ENCODE measurements around the gene HIP1.
A peak's percentile ranks its signal among the peaks of the same experiment; 100 is the strongest.
"Not testable (repeated sequence)": the region's sequence is repeated elsewhere in the genome, so short reads cannot be mapped to it uniquely, and the experiment has no call there.

HIP1 gene

DNA sequence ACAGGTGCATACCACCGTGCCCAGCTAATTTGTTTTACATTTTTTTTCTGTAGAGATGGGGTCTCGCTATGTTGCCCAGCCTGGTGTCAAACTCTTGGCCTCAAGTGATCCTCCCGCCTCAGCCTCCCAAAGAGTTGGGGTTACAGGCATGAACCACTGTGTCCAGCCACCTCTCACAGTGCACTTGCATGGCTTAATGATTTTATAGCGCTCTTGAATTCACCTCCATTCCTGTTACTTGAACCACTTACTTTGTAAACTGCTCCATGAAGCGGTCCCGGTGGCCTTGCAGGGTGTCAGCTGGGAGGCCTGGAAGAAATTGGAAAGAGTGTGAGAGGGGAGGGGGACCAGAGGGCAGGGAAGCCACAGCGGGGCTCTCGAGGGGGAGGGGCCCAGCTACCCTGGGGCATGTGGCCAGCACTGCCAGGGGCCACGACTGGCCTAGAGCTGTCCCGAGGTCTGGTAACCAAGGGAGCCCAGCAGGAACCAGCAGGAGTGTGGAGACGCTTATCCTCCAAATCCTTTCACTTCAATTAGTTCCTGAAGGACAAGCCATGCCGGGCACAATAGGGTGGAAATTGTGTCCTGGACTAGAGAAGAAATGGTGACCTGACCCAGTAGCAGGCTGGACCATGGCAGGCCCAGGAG, 170.7 kb downstream of the HIP1 start:
- DNase-seq: no peak

DNA sequence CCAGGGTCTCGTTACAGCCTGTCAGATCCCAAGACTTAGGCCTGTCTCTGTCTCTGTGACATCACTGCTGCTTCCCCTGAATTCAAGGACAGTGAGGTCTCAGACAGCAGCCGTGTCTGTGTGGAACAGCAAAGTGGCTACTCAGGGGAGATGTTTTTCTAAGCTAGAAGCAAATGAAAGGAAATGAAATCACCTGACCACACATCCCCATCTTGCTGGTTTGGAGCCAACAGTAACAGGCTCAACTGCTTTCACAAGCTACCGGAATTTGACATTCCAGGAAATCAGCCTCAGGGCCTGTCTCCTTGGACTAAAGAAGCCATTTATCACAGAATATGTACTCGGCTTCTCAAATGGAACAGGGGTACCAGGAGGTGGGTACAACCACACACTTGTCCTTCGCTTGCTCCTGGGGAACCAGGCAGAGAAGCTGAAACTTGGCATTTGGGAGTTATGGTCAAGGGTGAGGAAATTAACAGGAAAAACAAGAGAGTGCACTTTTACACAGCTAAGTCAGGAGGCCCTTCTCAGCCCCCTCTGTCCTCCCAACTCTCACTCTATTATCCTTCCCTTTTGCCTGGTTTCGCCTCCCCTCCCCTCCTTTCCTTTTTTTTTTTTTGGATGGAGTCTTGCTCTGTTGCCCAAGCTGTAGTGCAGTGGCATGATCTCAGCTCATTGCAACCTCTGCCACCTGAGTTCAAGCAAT, 173.5 kb downstream of the HIP1 start:
- DNase-seq: peak; percentile 89

DNA sequence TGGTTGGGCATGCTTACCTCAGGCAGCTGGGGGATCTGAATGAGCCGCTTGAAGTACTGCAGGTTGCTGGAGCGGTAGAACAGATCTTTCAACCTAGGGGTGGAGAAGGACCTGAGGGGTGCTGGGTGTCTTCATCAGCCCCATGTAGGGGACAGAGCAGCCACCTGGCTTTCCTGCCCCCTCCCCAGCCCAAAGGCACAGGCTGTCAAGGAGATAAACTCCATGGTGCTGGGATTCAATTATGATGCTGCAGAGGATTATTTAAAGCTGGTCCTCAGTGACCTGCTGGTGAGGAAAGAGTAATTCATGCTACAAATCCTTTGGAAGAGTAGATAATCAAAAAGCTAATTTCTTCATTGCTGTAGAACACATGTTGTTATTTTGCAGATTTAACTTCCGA, 175.6 kb downstream of the HIP1 start:
- no peak for DNase-seq

DNA sequence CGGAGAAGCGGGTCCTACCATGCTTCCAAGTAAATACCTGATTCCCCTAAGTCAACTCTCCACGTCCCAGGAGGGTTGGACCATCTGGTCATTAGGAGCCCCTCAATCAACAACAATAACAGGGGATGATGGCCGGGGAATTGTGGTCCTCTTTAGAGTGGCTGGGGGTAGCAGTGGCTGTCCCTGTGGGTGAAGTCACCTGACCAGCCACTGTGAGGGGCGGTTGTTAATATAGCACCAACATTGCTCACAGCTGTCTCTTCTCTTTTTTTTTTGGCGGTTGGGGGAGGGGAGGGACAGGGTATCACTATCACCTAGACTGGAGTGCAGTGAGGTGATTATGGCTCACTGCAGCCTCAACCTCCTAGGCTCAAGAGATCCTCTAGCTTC, 178.8 kb downstream of the HIP1 start:
- no peak for DNase-seq

DNA sequence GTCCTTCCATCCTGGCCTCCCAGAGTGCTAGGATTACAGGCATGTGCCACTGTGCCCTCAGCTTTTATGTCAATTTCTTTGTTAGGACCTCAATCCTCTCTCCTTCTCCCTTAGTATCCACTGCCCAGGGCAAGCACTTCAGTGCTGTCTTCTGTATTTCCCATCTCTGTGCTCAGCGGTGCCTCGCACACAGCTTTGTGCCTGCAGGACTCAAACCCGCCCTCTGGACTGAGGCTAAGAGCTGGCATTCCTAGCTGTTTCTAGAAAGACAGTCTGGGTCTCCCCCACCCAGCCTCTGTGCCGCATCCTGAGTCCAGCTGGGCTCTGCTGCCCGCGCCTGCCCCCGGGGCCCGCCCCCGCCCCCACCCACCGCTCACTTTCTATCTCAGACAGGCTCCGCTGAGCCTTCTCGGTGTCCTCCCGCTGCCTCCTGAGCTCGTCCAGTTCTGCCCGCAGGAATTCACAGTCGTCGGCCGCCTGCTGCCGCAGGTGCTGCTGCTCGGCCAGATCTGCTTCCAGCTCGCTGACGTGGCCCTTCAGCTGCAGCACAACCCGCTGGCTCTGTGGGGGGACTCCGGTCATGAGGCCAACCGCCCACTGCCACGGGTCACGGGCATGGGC, 179.3 kb downstream of the HIP1 start:
- DNase-seq: no peak

DNA sequence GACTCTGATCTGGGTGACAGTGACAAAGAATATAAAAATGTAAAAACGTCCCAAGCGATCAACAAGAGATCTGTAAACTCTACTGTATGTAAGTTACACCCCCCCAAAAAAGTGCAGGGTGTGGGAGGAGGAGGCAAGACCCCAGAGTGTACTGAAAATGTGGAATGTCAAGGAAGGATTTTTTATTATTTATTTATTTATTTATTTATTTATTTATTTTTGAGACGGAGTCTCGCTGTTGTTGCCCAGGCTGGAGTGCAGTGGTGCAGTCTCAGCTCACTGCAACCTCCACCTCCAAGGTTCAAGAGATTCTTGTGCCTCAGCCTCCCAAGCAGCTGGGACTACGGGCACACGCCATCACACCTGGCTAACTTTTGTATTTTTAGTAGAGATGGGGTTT, 181.9 kb downstream of the HIP1 start:
- DNase-seq: not testable (repeated sequence)

DNA sequence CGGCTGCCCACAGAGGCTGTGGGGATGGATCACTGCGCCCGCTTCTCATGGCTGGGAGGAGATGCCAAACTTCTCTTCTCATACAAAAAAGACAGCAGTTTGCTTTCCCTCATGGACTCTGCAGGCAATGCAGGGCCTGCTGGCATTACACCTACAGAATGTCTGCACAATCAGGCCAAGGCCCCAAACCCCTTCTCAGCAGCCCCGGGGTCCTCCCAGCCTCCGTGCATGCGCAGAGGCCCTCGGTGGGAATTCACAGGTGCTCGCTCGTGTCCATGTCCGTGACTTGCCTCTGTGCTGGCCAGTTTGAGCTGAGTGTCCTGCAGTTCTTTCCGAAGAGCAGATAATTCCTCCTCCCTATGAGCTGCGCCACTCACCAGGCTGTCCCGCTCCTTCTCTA, 183.0 kb downstream of the HIP1 start:
- DNase-seq: no peak

DNA sequence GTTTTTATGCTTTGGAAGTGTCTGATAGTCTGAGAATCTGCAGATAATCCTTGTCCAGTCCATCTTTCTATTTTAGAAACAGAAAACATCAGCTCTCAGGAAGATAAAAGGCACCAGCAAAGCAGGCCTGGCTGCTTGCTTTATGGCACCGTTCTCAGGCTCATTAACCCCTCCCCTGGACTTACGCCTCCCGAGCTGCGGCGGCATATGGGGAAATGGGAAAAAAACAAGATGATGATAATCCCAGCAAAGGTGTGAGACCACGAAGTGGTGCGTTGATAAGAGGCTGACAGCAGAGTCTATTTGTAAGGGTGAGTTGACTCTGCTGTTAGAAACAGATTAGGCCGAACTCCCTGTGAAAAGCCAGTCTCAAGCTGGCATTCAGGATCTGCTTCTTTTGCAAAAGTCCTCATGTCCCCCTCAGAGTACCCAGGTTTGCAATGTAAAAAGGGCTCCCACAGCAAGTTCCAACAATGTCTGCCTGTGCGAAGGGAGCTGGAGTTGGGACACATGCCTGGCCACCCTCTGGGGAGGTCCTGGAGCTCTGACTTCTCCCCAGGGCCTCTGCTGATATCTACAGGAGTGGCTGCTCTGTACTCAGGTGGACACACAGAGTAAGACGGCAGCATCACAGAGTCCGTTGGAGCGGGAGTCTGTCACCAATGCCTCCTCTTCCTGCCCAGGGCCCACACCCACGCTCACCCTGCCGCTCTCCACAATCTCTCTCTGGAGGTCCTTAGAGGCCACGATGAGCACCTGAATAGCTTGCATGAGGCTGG, 192.3 kb downstream of the HIP1 start:
- no peak for DNase-seq

DNA sequence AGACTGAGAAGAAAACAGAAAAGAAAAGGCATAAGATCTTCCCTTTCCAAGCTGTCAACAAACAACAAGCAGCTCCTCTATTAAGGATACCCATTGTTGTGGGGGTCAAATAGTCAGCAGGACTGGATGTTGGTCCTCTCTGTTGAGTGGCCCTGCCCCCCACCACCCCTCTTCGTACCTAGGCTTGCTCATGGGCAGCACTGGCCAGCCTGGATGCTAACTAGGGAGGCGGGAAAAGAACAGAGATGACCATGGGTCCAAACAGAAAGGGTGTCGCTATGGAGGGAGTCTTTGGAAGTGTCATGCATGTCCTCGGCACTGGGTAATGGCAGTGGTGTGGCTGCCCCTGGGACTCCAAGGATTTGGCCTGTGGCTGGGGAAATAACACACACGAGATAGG, 201.0 kb downstream of the HIP1 start:
- DNase-seq: no peak

DNA sequence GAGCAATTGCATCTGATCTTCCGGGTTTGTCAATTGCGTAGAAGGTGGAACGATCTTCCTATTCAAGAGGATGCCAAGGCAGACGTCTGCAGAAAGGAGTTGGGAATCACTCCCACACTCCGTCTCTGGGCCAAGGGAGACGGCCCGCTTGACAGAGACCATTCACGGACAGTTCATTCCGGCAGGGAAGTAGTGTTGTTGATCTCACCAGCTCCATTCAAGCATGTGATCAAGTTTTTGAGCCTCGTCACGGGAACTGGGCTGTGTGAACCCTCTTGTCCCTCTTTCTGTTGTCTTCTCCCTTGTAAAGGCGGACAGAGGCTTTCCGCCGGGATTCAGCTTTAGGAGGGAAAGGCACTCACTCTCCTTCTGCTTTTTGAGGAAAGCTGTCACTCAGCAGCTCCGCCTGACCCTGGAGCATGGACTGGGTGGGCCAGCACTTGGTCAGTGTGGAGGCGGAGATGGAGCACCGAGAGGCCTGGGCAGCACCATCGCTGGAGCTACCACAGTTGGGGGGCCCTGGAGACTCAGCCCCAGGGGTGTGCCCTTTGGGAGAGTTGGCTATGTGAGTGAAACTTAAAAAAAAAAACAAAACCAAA, 201.7 kb downstream of the HIP1 start:
- no peak for DNase-seq

DNA sequence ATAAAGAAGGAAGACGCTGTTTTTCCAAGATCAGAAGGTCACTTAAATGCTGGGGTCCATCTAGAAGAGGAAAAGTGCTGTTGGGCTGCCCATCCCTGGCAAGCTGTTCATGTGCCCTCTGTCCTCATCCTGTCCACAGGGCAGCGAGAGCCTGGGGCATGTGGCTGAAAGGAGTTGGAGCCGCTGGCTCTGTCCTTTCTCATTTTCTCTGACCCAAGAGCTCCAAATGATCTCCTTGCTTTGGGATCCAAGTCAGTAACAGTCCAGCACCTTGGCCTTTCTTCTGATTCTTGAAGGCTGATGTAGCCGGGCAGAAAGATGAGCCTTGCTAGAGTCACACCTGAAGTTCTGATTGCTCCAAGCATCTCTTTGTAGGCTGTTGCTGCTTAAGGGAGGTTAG, 202.2 kb downstream of the HIP1 start:
- no peak for DNase-seq

DNA sequence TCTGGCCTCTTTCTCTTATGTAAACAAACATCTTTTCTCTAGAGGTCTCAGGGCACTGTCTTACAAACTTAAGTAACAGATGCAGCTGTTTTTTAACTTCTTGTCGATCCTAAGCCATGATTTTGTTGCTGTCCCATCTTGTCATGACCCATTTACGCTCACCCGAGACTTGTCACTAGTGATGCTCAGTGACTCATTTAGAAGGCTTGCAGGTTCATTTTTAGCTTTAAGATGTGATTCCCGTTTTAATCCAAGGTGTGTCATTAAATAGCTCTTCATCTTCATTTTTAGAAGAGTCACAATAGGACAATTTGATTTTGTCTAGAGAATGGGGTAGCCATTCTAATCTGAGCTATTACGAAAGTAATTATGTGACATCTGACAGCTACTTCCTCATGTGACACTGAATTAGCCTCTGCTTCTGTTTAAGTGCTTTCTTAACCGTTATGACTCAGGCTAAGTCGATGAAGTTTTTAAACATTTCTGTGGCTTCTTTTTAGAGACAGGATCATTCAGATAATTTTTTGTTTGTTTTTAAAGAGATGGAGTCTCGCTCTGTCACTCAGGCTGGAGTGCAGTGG, 203.9 kb downstream of the HIP1 start:
- DNase-seq: peak; percentile 73

DNA sequence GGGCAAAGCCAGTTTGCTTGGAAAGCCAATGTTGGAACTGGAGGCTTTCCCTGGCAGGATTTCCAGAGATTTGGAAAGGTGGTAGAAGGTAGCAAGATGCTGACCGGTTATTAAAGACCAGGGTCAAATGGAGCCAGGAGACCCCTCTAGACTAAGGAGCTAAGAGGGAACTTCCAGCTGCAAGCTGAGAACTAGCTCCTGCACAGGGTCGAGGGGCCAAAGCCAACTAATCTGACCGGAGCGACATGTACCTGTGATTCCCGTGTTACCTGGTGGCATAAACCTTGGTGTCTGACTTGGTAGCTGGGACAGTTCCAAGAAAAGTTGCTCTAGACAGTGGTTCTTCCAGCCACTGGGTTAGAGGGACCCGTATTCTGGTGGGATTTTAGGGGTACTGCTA, 204.8 kb downstream of the HIP1 start:
- DNase-seq: no peak

DNA sequence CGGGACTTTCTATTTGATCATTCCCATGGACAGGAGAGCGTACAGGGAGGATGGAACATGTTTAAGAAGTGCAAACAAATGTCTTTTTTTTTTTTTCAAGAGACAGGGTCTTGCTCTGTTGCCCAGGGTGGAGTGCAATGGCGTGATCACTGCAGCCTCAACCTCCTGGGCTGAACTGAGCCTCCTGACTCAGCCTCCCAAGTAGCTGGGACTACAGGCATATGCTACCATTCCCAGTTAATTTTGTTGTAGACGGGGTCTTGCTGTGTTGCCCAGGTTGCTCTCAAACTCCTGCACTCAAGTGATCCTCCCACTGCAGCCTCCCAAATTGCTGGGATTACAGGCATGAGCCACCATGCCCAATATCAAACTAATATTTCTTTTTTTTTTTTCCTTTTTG, 206.1 kb downstream of the HIP1 start:
- no peak for DNase-seq

DNA sequence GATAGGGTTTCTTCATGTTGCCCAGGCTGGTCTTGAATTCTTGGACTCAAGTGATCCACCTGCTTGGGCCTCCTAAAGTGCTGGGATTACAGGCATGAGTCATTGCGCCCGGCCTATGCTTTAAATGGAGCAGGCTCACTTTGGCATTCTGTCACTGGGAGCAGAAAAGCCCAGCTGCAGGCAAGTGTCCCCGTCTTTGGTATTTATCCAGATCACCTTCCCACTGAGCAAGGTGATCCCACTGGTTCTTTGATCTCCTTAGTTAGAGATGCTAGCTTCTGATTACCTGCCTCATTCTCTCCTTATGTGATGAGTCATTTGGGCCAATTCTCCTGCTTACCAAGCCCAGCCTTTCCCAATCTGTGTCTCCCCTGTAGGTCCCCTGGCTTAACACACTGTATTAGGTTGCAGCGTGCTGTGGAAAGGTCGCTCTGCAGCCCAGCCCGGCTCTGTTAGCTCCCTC, 207.4 kb downstream of the HIP1 start:
- DNase-seq: no peak

DNA sequence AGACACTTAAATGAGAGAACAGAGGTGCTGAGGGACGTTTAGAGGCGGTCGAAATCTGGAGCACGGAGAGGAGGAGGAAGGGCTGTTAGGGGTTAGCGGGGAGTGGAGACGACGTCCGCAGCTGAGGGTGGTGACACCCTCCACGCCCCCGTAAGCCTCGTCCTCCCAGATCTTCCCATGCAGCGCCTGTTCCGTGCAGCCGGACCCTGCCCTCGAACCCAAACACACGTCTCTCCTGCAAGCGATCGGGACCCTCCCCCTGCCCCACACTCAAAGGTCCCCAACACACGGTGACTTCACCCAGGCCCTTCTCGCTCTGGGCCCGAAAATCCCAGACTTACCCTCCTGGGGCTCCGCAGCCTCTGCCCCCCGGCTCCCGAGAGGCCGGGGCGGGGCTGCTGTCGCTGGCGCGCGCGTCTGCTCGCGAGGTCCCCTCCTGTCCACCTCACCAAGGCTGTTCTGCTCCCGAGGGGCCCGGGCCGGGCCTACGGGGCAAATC, 211.5 kb downstream of the HIP1 start:
- not testable (repeated sequence) for DNase-seq

DNA sequence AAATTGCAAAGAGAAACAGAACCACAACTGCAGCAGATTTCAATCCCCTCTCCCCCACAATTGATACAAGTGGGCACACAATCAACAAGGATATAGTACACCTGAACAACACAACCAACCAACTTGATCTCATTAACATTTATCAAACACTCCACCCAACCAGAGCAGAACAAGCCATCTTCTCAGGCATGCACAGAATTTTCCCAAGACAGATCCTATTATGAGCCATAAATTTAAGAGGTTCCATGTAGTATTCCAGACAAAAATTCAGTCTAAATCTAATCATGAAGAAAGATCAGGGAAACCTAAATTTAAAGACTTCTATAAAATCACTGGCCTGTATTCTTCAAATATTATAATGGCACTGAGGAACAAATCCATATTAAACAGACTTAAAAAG, 217.0 kb downstream of the HIP1 start:
- DNase-seq: not testable (repeated sequence)

DNA sequence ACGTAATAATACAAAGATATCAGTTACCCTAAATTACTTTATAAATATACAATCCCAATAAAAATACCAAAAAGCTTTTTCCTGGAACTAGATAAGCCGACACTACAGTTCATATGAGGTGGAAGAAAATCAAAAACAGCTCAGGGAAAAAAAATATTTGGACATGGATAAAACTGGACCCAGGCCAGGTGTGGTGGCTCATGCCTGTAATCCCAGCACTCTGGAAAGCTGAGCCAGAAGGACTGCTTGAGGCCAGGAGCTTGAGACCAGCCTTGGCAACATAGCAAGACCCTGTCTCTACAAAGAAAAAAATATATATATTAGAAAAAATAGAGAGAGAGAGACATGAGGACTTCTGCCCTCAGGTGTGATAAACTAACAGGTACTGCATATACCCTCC, 219.9 kb downstream of the HIP1 start:
- DNase-seq: not testable (repeated sequence)

DNA sequence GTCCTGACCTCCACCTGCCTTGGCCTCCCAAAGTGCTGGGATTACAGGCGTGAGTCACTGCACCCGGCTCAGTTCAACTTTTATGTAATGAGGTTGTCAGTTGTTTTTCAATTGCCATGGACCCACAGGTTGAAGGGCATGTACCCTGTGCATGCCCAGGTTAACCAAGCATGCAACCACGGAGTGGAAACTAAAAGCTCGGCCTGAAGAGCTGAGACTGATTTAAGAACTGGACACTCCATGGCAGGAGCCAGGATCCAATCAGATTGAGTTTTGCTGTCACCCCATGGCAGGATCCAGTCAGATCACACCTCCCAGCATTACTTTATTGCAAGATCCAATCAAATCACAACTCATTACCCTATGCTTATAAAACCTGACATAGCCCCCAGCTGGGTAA, 229.7 kb downstream of the HIP1 start:
- DNase-seq: not testable (repeated sequence)

DNA sequence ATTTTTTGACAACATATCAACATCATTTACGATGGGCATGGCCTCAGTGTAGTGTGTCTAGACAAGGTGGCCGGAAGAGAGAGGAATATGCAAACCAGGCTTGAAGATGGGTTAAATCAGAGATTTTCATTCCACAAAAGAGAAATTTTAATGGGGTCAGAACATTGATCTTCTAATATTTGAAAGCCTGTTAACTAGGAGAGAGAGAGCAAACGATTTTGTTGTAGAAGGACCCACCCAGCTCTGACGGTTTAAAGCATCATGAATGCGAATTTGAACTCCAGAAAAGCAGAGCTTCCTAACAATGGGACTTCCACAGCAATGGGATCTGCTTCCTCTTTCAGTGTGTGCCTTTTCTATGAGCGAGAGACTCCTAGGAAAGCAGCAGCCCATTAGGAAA, 246.7 kb downstream of the HIP1 start, which contains the start of gene SPDYE5:
TSS of gene SPDYE5 (plus strand) at position 301 of the 400 bp plus-strand sequence. CDS start 1,728 bp downstream, outside the sequence.
- DNase-seq: not testable (repeated sequence)

DNA sequence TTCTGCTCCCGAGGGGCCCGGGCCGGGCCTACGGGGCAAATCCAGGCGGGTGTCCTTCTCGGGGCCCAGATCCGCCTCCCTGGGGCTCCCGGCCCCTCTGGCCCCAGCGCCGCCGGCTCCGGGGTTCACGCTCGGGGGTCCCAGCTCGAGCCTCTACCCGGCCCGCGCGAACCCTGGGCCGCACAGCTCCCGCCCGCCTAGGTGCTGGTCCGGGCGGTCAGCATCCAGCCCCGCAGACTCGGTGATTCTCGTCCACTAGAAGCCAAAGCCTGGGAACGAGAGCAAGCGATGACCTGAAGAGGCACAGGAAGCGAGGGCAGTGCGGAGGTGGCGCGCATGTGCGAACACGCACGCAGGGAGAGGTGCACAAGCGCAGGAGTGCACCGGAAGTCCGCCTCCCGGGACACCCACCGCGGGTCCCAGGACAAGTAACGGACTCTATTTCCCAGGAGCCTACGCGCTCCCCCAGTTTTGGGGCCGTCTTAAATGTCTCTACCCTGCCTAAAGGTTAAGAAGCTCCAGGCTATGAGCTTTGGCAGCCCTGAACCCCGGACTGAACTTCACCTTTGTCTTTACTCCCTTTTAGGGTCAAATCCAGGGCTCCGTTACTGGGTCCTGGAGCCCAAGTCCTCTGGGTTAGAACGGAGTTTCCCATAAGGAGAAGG, 252.6 kb downstream of the HIP1 start, which contains the start of gene POM121C:
TSS of gene POM121C (minus strand) at position 321 of the 665 bp plus-strand sequence. CDS start 44,803 bp downstream, outside the sequence.
- DNase-seq: peak; percentile 86
